ENCODE results near the gene NCAM1.

The NCAM1 gene

DNA sequence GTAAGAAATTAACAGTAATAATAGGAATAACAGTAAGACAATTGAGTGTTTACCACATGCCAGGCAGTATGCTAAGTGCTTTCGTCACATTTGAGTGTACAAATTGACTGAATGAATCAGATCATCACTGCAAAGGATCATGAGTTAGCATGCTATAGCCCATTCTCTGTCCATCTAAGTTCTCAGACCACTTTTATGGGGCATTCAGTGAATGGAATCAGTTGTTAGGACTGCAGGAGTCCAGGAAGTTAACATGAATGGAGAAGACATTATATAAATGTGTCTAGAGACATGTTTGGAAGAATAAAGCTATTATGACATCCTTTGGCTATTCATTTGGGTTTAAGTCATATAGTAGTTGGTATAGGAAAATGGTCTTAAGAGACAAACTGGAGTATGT, 59.9 kb downstream of the NCAM1 start:
- no peak overlapping the region for H3K4me3 ChIP-seq (ENCODE audit: low read depth, low read length)
- TF ChIP-seq, protein P1, sequence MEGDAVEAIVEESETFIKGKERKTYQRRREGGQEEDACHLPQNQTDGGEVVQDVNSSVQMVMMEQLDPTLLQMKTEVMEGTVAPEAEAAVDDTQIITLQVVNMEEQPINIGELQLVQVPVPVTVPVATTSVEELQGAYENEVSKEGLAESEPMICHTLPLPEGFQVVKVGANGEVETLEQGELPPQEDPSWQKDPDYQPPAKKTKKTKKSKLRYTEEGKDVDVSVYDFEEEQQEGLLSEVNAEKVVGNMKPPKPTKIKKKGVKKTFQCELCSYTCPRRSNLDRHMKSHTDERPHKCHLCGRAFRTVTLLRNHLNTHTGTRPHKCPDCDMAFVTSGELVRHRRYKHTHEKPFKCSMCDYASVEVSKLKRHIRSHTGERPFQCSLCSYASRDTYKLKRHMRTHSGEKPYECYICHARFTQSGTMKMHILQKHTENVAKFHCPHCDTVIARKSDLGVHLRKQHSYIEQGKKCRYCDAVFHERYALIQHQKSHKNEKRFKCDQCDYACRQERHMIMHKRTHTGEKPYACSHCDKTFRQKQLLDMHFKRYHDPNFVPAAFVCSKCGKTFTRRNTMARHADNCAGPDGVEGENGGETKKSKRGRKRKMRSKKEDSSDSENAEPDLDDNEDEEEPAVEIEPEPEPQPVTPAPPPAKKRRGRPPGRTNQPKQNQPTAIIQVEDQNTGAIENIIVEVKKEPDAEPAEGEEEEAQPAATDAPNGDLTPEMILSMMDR (IDR thresholded peaks at IDR 0.05; ENCODE audit: low read depth, low read length) = no peak

DNA sequence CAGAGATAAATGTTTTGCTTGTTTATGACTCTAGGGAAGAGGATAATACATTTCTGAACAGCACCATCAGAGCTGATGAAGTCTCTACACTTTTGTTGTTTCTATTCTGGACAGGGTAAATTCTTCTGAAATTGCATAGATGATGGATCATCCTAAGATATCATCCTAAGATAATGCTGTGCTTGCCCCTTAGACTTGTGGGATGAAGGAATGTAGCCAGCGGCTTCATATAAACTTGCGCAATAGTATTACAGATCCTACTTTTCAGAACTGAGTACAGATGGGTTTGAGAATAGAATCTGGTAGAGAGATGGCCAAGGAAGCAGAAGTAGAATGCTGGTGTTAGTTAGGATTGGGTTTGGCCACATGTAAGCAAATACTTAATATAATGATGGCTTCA, 61.0 kb downstream of the NCAM1 start:
- H3K4me3 ChIP-seq (ENCODE audit: low read depth, low read length) = no peak overlapping the region
- TF ChIP-seq, protein P1 (IDR thresholded peaks at IDR 0.05; ENCODE audit: low read depth, low read length) = no peak

DNA sequence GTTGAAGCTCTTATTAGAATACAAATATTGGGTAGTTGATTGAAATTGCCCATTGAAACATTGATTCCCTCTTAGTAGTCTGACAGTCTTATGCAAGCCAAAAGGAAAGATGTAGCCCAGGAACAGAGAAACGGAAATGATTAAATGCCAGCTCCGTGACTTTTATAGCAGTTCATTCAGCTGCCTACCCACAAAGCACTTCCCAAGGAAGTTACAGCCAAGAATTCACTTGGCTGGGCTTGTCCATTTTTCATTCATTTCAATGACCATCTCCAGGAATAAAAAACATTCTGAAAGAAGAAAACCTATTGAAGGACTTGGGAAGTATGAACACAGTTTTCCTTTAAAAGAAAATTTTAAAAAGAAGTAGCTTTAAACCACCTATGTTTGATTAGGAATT, 62.0 kb downstream of the NCAM1 start:
- H3K4me3 ChIP-seq (ENCODE audit: low read depth, low read length) = no peak overlapping the region
- TF ChIP-seq, protein P1 (IDR thresholded peaks at IDR 0.05; ENCODE audit: low read depth, low read length) = no peak

DNA sequence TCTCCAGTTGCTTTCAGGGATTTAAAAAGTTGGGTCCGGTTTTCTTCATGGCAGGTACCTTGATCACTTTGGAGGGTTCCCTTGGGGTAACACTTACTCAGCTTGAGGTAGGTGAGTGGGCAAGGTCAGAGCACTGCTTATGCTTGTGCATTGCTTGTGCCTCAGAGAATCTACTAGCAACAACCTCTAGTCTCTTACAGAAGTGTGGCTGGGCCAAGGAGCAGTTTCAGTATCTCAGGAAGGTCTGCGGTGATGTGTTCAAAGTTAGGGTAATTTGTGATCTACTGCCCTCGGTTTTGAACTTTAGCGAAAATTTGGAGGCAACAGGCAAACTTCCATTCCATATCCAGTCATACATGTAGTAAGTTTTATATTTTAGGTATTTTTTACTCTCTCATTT, 62.8 kb downstream of the NCAM1 start:
- no peak overlapping the region for H3K4me3 ChIP-seq (ENCODE audit: low read depth, low read length)
- TF ChIP-seq, protein P1 (IDR thresholded peaks at IDR 0.05; ENCODE audit: low read depth, low read length) = no peak

DNA sequence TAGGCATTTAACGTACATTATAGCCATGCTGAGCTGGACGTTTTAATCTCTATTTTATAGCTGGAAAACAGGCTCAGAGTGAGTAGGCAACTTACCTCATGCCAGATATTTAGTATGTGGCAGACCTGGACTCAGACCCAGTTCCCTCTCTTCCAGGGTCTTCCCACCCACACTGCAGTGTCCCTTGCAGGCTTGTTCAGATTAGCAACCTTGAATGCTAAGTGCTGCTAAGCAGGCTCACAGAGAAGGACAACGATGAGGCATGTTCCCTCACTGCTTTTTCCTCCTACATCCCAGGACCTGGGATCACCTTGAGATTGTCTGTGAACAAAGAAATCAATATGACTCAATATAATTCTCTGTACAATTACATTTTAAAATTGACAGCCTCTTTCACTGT, 65.6 kb downstream of the NCAM1 start:
- TF ChIP-seq, protein P1 (IDR thresholded peaks at IDR 0.05; ENCODE audit: low read depth, low read length) = no peak
- H3K4me3 ChIP-seq (ENCODE audit: low read depth, low read length) = no peak overlapping the region

DNA sequence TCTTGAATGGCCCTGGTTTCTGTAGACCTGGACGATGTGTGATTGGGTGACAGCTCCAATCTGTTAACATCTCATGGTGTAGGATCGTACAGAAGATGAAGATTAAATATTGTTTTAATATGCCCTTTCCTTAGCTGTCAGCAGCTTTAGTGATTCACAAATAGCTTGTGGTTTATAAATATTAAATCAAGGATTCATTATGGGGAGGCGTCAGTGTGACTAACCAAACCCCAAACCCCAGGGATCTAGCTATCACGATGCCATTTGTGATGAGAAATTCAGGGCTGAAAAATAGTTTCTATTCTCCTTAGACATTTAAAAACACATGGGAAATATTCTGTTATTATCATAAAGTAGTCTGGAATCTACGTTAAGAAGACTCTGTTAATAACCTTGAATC, 73.4 kb downstream of the NCAM1 start:
- TF ChIP-seq, protein P1 (IDR thresholded peaks at IDR 0.05; ENCODE audit: low read depth, low read length) = no peak
- no peak overlapping the region for H3K4me3 ChIP-seq (ENCODE audit: low read depth, low read length)

DNA sequence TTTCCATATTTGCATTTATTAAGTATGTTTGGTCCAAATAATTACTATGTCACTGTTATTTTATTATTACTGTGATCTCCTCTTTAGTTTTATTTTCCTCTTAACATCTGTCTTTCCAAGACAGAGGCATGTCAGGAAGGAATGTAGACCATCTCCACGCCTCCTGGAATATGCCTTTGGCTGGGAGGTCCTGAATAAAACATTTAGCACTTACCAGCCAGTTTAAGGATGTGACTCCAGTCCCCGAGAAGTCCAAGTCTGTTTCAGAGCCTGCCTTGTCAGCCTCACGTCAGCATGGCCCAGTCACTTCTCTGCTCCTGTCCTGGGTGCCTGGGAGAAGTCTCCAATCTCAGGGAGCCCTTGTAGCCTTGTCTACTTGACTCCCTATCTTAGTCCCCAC, 74.5 kb downstream of the NCAM1 start:
- H3K4me3 ChIP-seq (ENCODE audit: low read depth, low read length) = no peak overlapping the region
- TF ChIP-seq, protein P1 (IDR thresholded peaks at IDR 0.05; ENCODE audit: low read depth, low read length) = no peak

All from WI38 (cell line).